Measurements from ENCODE around the gene FTCD. TPM values are rescaled to one million over a fixed set of nuclear protein-coding genes. Genes with fewer than 3 reads are reported as not detected.

Gene FTCD, protein sequence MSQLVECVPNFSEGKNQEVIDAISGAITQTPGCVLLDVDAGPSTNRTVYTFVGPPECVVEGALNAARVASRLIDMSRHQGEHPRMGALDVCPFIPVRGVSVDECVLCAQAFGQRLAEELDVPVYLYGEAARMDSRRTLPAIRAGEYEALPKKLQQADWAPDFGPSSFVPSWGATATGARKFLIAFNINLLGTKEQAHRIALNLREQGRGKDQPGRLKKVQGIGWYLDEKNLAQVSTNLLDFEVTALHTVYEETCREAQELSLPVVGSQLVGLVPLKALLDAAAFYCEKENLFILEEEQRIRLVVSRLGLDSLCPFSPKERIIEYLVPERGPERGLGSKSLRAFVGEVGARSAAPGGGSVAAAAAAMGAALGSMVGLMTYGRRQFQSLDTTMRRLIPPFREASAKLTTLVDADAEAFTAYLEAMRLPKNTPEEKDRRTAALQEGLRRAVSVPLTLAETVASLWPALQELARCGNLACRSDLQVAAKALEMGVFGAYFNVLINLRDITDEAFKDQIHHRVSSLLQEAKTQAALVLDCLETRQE
- total RNA-seq = not detected in 2 replicates

DNA sequence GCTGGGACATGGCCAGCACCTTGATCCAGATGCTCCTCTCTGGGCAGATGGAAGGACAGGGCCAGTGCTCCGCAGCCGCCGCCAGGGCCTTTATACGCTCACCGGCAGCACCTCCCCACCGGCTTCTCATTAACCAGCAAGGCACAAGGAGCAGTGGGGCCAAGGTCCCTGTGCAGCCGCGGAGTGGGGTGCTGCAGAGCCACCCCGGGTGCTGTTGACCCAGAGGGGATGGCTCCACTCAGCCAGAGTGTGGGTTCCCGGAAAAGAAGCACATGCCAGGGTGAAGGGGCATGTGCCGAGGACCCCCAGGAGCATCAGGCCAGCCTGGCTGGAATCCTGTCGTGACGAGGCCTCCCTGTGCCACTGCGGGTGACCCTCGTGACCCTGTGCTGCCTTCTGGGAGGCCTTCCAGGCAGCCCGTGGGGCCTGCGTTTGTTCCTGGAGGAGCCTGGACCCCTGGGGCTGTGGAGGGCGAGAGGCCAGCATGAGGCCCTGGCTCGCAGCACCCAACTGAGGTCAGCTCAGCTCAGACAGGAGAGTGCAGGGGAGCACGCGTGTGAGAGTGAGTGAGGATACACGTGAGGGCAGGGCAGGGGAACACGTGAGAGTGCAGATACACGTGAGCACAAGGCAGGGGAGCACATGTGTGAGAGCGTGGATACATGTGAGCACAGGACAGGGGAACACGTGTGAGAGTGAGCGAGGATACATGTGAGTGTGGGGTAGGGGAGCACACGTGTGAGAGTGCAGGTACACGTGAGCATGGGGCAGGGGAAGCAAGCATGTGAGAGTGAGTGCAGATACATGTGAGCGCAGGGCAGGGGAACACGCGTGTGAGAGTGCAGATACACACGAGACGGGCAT, at the start of gene FTCD:
TSS of gene FTCD (minus strand) at position 66 of the 864 bp plus-strand sequence. CDS start at position 10, 56 bp downstream.

DNA sequence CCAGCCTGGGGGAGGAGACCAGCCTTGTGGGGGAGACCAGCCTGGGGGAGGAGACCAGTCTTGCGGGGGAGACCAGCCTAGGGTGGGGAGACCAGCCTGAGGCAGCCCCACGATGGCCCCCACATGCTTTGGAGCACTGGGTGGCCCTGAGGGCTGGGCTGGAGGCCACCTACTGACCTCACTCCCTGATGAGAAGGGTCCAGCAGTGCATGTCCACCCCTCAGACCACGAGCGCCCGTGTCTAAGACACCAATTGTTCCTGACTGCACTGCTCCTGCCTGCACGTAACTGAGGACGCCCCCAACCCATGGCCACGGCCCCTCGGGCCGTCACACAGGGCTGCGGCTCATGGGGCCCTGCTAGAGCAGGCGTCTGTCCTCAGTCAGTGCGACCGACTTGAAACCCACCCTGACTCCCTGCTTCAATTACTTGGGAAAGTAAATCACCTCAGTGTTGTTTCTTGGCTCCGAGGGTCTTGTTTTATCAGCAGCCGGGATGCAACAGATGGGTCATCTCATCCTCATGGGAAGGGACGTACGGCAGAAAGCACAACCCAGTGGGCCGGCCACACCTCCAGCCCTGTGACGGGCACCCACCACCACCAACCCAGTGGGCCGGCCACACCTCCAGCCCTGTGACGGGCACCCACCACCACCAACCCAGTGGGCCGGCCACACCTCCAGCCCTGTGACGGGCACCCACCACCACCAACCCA, 28.7 kb upstream of the FTCD start, which contains the start of gene SPATC1L:
TSS of gene SPATC1L (minus strand) at position 550 of the 715 bp plus-strand sequence. CDS start 1,643 bp downstream, outside the sequence.

DNA sequence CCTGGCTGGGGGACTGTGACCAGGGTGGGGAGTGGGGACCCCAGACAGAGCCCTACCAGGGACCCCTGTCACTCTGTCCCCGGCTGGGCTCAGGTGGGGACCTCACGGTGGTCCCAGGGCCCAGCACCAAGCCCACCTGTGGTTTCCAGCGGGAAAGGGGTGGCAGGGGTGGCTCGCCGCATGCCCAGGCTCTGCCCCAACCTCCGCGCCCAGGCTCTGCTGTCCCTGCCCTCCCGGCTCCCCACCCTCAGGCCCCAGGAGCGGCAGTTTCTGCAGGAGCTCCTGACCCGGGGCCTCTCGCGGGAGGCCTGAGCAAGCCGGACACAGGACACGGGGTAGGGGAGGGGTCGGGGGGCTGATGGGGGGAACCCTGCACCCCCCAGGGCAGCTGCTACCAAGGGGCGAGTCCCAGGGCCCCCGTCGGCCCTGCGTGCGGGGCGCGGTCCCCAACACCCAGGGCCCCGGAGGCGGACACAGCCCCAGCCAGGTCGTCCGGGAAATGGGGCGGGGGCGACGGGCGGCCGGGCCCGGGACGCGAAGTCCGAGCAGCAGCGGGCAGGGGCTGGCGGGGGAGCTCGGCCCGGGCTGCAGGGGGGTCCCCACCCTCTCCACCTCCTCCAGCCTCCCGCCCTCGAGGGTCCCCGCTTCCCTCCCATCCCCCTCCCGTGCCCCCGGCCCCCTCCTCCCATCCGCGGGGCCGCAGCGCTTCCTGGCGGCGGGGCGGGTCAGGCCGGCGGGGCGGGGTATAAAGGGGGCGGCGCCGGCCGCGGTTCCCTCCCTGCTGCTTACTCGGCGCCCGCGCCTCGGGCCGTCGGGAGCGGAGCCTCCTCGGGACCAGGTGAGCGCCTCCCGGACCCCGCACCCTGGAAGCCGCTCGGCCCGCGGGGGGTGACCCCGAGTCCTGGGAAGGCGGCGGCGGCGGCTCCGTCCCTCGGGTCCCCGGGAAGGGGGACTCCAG, 57.8 kb downstream of the FTCD start, which contains the start of gene COL6A2:
TSS of gene COL6A2 (plus strand) at position 777 of the 958 bp plus-strand sequence.

Other genes with a start within 250 kb of the FTCD start
- 29.8 and 35.8 TPM in 2 replicates for gene COL6A1, start 173.8 kb downstream of the FTCD start, total RNA-seq
- gene COL6A2, start 57.5 kb downstream of the FTCD start, total RNA-seq = 2.7 and 2.8 TPM in 2 replicates
- gene SPATC1L, start 28.9 kb upstream of the FTCD start, total RNA-seq = 12.0 and 14.5 TPM in 2 replicates
- 113 and 122 TPM in 2 replicates for gene LSS, start 73.2 kb upstream of the FTCD start, total RNA-seq
- 32.6 and 45.0 TPM in 2 replicates for gene MCM3AP, start 130.0 kb upstream of the FTCD start, total RNA-seq
- 13.8 and 17.2 TPM in 2 replicates for gene YBEY, start 130.8 kb upstream of the FTCD start, total RNA-seq
- 6.1 and 6.6 TPM in 2 replicates for gene C21orf58, start 168.3 kb upstream of the FTCD start, total RNA-seq
- gene PCNT, start 168.6 kb upstream of the FTCD start, total RNA-seq = 17.8 and 29.8 TPM in 2 replicates

Data from mammary microvascular endothelial cell (primary cell).